ENCODE measurements around the gene ANKRD44.

ANKRD44 gene

GRCh38 chr2:197170208-197170607 is 140.4 kb downstream of the ANKRD44 start:
- DNase-seq: no peak

GRCh38 chr2:197168705-197169104 is 141.9 kb downstream of the ANKRD44 start:
- peak in 3 of 4 experiments; percentile 25 to 51 (median 34) for DNase-seq

GRCh38 chr2:197167608-197168314 is 142.8 kb downstream of the ANKRD44 start:
- no peak for DNase-seq

GRCh38 chr2:197165020-197165419 is 145.6 kb downstream of the ANKRD44 start:
- no peak for DNase-seq

GRCh38 chr2:197164141-197164754 is 146.3 kb downstream of the ANKRD44 start:
- DNase-seq: no peak

- DNase-seq: no peak
Measured at GRCh38 chr2:197163712-197164140, 146.9 kb downstream of the ANKRD44 start.

- no peak for DNase-seq
Measured at GRCh38 chr2:197161774-197162173, 148.8 kb downstream of the ANKRD44 start.

- no peak for DNase-seq
Measured at GRCh38 chr2:197159661-197160211, 150.8 kb downstream of the ANKRD44 start.

- no peak for DNase-seq
Measured at GRCh38 chr2:197158591-197159550, 151.7 kb downstream of the ANKRD44 start.

GRCh38 chr2:197157879-197158537 is 152.6 kb downstream of the ANKRD44 start:
- no peak for DNase-seq

GRCh38 chr2:197156771-197157170 is 153.8 kb downstream of the ANKRD44 start:
- no peak for DNase-seq

GRCh38 chr2:197152451-197153228 is 157.9 kb downstream of the ANKRD44 start:
- no peak for DNase-seq

- DNase-seq: no peak
Measured at GRCh38 chr2:197149546-197149945, 161.0 kb downstream of the ANKRD44 start.

- no peak for DNase-seq
Measured at GRCh38 chr2:197148401-197148800, 162.2 kb downstream of the ANKRD44 start.

- DNase-seq: no peak
Measured at GRCh38 chr2:197147942-197148341, 162.6 kb downstream of the ANKRD44 start.

GRCh38 chr2:197146995-197147394 is 163.6 kb downstream of the ANKRD44 start:
- DNase-seq: no peak

- DNase-seq: no peak
Measured at GRCh38 chr2:197145471-197146056, 165.0 kb downstream of the ANKRD44 start.

GRCh38 chr2:197144183-197144582 is 166.4 kb downstream of the ANKRD44 start:
- no peak for DNase-seq

- DNase-seq: no peak
Measured at GRCh38 chr2:197141702-197142473, 168.7 kb downstream of the ANKRD44 start.

- DNase-seq: no peak
Measured at GRCh38 chr2:197140045-197140444, 170.5 kb downstream of the ANKRD44 start.
